GM21717 (cell line): ENCODE data around the gene SLC4A5.
"Not testable (repeated sequence)": the region's sequence is repeated elsewhere in the genome, so short reads cannot be mapped to it uniquely, and the experiment has no call there.

ENCODE experiments used
- ATAC-seq: cut with Tn5 transposase; IDR thresholded peaks from one replicate; pipeline ENCODE4 v1.9.1; 2021; ENCODE audit warnings: mild to moderate bottlenecking, moderate library complexity; ENCODE audit not compliant: unreplicated experiment

Gene SLC4A5

DNA sequence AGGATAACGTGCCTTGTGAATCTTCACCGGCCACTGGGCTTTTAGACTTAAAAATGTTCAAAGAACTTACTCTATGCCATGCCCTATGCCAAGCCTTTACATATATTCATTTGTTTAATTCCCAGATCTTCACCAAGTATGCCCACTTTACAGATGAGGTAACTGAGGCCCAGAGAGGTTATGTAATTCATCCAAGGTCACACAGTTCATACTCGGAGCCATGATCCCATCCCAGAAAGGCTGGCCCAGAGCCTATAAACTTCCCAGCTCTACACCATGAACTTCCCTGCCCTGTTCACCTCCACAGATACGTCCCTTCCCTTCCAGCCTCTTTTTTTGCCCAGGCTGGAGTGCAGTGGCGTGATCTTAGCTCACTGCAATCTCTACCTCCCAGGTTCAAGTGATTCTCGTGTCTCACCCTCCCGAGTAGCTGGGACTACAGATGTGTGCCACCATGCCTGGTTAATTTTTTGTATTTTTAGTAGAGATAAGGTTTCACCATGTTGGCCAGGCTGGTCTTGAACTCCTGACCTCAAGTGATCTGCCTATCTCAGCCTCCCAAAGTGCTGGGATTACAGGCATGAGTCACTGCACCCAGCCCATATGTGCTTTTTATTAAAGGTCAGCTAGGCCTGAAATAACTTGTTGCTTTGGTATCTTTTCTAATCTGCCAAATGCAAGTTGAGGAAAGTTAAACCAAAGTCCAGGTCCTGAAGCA lies 100.7 kb downstream of the SLC4A5 start:
- ATAC-seq = no peak

DNA sequence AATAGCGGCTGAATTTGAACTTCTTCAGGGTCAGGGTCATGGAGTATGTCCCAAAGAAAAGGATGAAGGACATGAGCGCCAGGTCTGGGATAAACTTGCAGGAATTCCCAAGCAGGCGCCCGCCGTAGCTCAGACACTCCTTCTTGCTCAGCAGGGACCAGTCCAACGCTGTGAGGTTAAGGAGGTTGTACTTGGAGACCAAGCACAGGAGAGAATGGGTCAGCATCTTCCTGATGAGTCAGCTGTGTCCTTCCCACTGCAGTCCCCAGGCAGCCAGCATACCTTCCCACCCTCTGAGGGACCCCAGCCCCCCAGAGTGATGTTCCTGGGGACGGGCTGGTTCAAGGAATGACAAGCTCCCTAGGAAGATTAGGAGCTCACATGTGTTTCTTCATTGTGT lies 103.9 kb downstream of the SLC4A5 start:
- ATAC-seq = no peak

DNA sequence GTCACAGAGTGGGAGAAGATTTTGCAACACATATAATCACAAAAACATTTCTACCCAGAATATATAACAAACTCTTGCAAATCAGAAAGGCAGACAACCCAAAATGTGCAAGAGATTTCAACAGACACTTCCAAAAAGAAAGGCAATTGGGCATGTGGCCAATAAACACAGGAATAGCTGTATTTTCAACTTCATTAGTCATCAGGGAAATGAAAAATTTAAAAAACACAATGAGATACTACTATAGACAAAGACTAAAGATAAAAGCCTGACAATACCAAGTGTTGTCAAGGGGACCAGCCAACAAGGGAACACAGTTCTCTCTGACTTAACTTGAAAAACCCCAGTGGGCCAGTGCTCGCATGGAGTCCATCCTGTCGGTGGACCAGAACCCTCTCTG lies 104.3 kb downstream of the SLC4A5 start:
- no peak for ATAC-seq

DNA sequence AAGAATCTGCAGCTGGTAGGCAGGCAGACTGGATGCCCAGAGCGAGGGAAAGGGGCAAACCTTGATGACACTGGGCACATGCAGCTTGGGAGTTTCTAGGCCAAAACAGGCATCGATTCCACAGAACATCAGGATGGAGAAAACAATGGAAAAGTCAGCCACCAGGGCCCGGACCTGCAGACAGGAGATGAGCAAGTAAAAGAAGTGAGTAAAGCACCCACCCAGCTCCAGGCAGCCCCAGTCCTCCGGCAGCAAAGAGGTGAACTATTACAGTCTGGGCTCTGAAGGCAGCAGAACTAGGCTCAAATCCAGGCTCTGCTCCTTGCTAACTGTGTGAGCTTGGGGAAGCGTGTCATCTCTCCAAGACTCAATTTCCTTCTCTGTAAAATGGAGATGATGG lies 108.2 kb downstream of the SLC4A5 start:
- ATAC-seq = no peak

DNA sequence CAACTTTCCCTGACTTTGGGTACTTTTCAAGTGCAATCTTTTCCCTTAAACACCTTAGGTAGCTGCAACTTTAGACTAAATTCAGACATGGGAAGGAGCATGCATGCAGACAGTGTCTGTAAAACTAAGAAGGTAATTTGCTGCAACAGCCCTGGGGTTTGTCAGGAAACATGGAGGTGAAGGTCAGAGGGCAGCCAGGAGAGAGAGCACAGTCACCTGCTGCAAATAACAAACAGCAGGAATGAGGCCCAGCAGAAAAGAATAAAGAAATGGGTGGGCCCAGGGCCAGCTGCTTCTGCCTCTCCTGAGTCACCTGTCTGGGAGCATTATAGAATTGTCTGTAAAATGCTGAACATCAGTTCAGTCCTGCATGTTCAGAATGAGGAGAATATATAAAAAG lies 109.6 kb downstream of the SLC4A5 start:
- no peak for ATAC-seq

DNA sequence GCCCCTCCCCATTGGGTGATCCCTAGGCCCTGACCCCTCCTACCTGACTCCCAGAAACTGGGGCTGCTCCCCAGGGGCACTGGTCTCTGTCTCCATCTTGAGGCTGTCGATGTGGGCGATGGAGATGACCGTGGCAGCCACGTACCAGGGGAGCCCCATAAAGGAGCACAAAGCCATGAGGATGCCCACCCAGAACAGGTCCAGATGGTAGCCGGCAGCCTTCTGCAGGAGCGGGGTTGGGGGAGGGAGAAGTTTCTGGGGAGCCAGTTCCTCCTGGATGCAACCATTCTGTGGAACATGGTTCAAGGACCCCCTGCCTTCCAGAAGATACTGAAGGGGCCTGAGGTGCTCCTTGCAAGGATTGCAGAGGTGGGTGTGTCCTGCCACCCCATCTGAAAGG lies 110.8 kb downstream of the SLC4A5 start:
- ATAC-seq = no peak

DNA sequence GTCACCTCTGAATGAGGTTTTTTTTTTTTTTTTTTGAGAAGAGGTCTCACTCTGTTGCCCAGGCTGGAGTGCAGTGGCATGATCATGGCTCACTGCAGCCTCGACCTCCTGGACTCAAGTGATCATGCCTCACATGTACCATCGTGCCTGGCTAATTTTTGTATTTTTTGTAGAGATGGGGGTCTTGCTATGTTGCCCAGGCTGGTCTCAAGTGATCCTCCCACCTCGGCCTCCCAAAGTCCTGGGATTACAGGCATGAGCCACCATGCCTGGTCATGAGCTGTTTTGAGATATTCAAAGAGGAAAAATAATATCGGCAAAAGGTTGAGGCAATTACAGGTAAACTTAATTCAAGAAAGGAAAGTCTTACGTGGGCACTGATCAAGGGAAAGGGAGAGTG lies 113.4 kb downstream of the SLC4A5 start:
- ATAC-seq = not testable (repeated sequence)

DNA sequence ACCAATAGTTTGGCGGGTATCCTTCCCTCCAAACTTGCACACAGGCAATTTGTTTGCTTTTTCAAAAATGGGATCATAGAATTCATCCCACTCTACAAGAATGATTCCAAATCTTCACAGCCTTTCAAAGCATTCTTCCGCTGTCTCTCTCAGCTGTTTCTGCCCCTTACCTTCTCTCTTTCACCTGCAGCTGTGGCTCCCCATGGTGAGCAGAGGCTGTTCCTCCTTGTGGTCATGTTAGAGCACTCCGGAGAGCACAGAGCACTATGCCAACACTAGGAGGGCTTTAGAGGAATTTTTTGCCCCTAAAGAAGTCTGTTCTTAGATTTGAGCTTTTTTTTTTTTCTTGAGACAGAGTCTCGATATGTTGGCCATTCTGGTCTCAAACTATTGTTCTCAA lies 114.4 kb downstream of the SLC4A5 start:
- ATAC-seq = no peak

DNA sequence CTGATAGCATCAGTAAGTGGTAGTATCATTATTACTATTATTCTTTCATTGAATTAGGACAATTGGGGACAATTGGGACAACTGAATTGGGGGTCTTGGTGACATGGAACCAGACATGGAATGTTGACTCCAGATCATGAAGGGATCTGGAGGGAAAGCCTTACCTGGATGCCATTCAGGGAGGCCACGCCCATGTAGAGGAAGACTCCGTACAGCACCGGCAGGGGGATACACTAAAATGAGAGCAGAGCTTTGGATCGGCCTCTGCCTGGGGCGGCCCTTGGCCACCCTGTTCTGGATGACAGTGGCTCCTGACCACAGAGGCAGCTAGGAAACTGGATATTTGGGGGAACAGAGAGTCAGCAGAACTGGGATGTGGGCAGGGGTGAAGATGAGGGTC lies 115.6 kb downstream of the SLC4A5 start:
- no peak for ATAC-seq

DNA sequence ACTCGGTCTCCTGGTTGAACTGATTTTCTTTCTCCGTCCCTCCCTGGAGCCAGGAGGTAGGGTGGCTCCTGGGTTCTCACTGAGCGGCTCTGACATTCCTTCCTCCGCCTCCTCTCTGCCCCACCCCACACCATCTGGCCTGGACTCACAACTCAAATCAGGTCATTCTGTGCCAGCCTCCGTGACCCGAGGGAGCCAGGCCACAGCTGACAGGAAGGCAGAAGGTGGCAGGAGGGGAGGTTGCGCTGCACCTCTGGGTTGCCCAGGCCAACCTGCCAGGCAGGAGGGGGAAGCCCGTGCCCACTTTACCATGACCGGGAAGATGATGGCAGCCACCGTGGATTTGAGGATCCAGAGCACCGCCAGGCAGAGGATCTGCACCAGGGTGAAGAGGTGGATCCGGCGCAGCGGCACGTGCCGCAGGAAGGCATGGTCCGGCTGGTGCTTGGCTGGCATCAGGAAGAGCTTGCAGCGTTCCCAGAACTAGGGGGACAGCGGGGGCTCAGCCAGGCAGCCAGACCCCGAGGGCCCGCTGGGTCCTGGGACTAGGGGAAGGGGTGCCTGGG lies 116.5 kb downstream of the SLC4A5 start:
- no peak for ATAC-seq

DNA sequence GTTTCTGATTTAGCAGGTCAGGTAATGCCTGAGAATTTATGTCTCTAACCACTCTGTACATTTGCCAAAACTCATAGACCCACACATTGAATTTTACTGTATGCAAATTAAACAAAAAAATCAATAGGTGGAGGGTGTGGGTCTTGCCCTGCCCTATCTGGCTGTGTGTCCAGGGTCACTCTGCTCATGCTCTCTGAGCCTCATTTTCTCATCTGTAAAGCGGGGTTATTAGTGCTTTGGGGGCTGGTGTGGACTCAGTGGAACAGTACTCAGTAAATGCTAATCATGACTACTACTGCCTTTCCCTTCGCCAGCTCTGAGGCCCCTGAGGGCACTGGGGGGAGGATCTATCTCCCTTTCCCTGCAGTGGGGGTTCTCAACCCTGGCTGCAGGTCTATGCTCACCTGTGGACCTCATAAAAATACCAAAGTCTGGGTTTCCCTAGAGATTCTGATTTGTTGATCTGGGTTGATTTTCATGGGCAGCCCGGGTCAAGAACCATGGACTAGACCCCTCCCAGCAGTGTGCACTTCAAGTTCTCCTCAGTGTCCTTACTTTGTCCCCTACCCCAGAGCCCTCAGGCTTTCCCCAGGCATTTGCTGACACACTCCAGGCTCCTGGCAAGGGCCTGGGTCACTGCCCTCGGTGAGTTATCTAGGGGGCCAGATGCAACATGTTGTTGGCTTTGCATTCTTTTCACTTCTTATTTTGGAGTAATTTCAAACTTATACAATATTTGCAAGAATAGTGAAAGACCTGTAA lies 117.3 kb downstream of the SLC4A5 start:
- ATAC-seq = no peak

DNA sequence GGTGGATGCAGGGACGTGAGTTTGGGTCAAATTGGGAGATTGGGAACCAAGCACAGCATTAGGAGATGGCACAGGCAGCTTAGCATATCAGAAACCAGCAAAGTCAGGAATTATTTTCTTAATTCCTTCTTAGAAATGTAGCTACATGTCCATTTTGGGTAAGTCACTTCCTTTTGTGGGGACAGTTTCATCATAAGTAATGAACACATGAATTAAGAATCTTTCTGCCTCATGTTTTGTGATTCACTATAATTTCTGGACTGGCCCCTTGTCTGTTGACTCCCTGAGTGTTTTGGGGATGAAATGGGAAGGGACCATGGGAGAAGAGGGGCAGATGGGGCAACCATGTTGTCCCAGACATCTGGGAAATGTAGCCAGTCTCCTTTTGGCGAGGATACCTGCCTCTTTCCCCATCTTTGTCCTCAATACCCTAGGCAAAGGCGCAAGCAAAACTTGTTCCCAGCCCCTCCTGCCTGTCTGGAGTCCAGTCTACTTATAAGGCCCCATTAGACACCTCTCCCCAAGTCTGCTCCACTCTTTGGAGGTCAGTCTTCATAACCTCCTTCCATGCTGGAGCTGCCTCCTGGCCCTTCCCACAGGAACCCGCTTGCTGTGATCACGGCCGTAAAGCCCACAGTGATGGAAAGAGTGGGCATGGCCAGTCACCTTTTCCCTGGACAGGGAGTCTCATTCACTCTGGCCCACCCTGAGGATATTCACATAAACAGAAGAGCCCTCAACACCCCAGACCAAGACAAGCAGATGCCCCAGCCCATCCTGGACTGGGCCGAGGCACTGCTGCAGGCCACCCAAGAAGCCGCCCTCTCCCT lies 119.1 kb downstream of the SLC4A5 start:
- no peak for ATAC-seq

DNA sequence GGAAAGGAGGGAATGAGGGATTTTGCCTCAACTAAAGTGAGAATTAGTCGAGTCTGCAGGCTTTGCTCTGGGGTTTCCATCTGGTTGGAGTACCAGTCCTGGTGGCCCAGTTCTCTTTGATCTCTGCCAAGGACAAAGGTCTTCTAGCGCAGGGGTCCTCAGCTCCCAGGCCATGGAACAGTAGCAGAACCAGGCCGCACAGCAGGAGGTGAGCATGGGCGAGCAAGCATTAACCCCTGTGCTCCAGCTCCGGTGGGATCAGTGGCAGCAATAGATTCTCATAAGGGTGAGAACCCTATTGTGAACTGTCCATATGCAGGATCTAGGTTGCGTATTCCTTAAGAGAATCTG lies 120.9 kb downstream of the SLC4A5 start:
- ATAC-seq = no peak

DNA sequence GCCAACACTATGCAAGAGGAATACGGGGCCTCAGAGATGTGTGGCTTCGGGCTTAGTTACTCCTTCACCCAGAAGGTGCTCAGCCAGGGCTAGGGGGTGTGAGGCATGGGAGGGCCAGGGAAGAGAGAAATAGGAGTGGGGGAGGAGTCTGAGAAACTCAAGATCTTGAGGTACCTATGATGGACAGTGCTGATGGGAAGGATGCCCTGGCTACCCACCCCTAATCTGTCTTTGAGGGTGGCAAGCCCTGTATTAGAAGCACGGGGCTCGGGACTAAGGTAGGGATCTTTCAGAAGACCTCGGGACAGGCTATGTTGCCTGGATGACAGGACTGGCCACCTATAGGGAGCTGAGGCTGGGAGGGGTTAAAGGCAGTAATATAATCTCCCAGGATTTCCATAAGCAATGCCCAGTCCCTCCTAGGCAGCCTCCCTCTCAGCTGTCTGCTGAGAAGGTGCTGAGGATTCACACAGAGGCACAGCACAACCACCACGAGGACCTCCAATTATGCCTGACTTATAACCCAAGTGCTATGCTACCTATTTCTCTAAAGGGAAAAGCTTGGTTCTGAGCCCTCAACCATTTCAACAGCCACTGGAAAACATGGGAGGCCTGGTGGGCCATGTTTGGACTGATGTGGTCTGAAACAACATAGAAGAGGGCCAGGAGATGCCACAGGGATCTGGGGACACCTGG lies 121.5 kb downstream of the SLC4A5 start:
- ATAC-seq = no peak

DNA sequence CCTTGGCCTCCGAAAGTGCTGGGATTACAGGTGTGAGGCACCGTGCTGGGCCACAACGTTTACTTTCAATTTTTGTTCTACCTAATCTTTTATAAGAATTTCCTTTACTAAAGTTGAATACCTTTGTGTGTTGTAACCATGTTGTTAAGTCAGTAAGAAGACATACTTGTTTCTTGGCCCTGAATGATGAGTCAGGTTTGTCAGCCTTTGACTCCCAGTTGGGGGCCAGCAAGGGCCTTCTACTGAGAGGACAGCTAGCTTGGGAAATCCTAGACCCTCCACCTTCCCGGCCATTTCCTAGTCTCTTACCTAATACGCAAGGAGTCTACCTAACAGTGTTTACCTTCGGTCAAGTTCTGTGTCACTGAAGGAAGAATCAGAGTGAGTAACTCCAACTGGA lies 122.1 kb downstream of the SLC4A5 start:
- ATAC-seq = no peak

DNA sequence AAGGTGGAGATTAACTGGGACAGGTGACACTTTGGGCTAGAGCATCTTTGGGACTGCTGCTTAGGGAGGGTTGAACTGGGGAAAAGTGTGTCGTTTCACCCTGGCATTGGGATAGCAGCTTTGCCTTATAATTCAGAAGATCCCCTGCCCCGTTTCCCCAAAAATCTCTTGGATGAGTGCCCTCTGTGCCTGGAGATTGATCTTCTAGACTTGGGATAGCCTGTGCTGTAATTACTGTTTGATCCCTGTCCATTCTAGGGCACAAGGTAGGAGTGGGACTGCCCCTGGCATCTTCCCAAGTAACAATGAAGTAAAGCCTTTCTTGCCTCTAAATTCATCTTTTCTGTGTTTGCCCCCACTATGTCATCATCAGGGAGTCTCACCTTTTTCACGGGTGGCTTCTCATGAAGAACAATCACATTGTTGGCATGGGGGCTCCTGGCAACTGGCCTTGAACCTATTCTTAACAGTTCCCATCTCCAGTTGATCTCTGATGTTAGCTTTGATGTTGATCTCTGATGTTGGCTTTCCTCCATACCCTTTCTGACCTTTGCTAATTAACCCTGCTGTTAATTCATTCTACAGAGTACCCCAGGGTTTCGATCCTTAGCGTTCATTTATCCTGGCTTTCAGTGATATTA lies 123.2 kb downstream of the SLC4A5 start:
- no peak for ATAC-seq

DNA sequence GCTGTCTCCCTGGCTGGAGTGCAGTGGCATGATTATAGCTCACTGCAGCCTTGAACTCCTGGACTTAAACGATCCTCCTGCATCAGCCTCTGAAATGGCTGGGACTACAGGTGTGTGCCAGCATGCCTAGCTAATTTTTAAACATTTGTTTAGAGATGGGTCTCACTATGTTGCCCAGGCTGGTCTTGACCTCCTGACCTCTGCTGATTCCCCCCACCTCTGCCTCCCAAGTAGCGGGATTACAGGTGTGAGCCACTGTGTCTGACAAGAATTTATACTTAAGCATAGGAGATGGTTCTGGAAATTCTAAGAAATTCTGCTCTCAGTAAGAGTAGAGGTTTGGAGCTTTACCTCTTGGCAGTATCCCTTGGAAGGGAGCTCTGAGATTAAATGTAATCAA lies 126.6 kb downstream of the SLC4A5 start:
- ATAC-seq = no peak

DNA sequence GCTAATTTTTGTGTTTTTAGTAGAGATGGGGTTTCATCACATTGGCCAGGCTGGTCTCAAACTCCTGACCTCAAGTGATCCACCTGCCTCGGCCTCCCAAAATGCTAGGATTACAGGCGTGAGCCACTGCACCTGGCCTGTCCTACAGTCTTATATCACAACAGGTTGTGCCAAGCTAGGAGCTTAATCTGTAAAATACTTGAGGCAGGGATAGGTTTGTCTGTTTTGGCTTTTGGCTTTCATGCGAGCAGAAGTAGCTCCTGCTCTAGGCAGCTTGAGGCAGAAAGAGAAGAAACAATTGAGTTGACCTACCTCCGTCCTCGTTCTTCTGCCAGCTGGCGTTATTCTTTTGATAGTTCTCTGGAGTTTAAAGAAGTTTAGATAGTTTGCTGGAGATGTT lies 127.4 kb downstream of the SLC4A5 start:
- not testable (repeated sequence) for ATAC-seq

DNA sequence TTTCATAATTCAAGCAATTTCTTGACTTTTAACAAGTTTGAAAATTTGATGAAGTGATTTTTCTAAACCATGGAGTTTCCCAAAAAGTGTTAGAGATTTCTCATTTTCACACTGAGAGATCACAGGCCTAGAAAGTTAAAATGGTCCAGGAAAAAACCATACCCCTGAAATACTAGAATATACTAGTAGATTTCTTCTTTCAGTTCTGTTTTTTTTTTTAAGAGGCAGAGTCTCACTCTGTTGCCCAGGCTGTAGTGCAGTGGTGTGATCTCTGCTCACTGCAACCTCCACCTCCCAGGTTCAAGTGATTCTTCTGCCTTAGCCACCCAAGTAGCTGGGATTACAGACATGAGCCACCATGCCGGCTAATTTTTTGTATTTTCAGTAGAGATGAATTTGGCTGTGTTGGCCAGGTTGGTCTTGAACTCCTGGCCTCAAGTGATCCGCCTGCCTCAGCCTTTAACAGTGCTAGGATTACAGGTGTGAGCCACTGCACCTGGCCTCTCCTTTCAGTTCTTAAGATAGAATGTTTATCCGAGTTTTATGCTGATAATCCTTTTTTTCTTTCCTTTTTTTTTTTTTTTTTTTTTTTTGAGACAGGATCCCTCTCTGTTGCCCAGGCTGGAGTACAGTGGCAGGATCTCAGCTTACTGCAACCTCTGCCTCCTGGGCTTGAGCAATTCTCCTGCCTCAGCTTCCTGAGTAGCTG lies 130.4 kb downstream of the SLC4A5 start:
- ATAC-seq = no peak

DNA sequence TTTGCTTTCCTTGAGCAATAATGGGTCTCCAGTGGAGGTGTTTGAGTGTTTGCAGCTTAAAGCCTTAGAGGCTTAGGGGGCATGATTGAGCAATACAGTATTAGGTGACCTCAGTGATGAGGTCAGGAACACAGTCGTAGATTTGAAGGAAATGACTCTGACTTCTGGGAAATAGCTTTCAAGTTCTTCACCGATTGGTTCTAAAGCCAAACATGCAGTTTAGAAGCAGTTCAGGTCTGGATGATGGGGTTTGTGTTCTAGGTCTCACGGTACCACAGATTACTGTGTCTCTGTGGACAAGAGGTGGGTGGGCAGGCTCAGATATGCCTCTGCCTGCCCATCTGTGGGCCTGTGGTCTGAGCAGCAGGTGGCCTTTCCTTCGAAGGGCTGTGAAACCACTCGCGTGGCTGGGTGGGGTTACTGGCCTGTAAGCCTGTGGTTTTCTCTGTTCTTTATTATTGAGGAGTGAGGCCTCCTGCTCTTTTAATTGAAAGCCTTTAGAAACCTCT lies 137.0 kb downstream of the SLC4A5 start:
- peak; percentile 59 for ATAC-seq
